Neuronal stem cell (in vitro differentiated cells): ENCODE results near the gene SUPT4H1.

Experiments used
- DNase-seq: peaks from one replicate; pipeline ENCODE4 v3.0.0-alpha.2; 2013; ENCODE audit warnings: low spot score
- H2AFZ ChIP-seq: one replicate; pipeline ENCODE4 v1.6.1; 2013; ENCODE audit warnings: mild to moderate bottlenecking, low read length, inconsistent platforms
- H2AK5ac ChIP-seq: 2 replicates; pipeline ENCODE4 v1.6.1; 2013; ENCODE audit warnings: low read depth, mild to moderate bottlenecking, inconsistent platforms, low read length, moderate library complexity, mixed read lengths
- H2BK120ac ChIP-seq: 2 replicates; pipeline ENCODE4 v1.6.1; 2013; ENCODE audit warnings: low read depth, mild to moderate bottlenecking, inconsistent platforms, low read length, moderate library complexity, mixed read lengths
- H2BK12ac ChIP-seq: one replicate; pipeline ENCODE4 v1.6.1; 2013; ENCODE audit warnings: low read length, inconsistent platforms
- H2BK15ac ChIP-seq: 2 replicates; pipeline ENCODE4 v1.6.1; 2013; ENCODE audit warnings: mild to moderate bottlenecking, low read length, inconsistent platforms, mixed read lengths
- H2BK5ac ChIP-seq: one replicate; pipeline ENCODE4 v1.6.1; 2013; ENCODE audit warnings: inconsistent platforms, mild to moderate bottlenecking, low read length, moderate library complexity
- H3K14ac ChIP-seq: one replicate; pipeline ENCODE4 v1.6.1; 2013; ENCODE audit warnings: low read length, inconsistent platforms
- H3K18ac ChIP-seq: 2 replicates; pipeline ENCODE4 v1.6.1; 2013; ENCODE audit warnings: low read length, inconsistent platforms
- H3K23ac ChIP-seq: 2 replicates; pipeline ENCODE4 v1.6.1; 2013; ENCODE audit warnings: low read depth, mild to moderate bottlenecking, mixed read lengths, low read length, inconsistent platforms; ENCODE audit not compliant: poor library complexity
- H3K27ac ChIP-seq: replicated peaks from 3 replicates; pipeline ENCODE4 v1.5.1; 2013; ENCODE audit warnings: low read length, inconsistent platforms
- H3K27me3 ChIP-seq, 3 experiments: 2 replicates each; pipeline ENCODE4 v1.6.1; 2013; ENCODE audit warnings: low read length in 3 of 3, mild to moderate bottlenecking in 2 of 3, inconsistent platforms in 1 of 3, low read depth in 1 of 3, mixed read lengths in 1 of 3, moderate library complexity in 1 of 3; ENCODE audit not compliant: control insufficient read depth in 3 of 3, insufficient read depth in 3 of 3
- H3K36me3 ChIP-seq, 2 donors: replicated peaks in 1 of 2; 2 replicates each; pipeline ENCODE4 v1.6.1; 2013; ENCODE audit warnings: low read length in 2 of 2; ENCODE audit not compliant: control insufficient read depth in 2 of 2, insufficient read depth in 2 of 2
- H3K4ac ChIP-seq: 2 replicates; pipeline ENCODE4 v1.6.1; 2013; ENCODE audit warnings: inconsistent platforms, mild to moderate bottlenecking, low read length, moderate library complexity
- H3K4me1 ChIP-seq, 2 donors: 1 replicate in 1 of 2; 2 replicates in 1 of 2; pipeline ENCODE4 v1.6.1; 2013; ENCODE audit warnings: low read length in 2 of 2, low read depth in 1 of 2; ENCODE audit not compliant: control insufficient read depth in 2 of 2, insufficient read depth in 1 of 2
- H3K4me2 ChIP-seq: one replicate; pipeline ENCODE4 v1.6.1; 2013; ENCODE audit warnings: mild to moderate bottlenecking, low read length, inconsistent platforms; ENCODE audit not compliant: insufficient read depth, poor library complexity, severe bottlenecking
- H3K4me3 ChIP-seq, 2 donors: 2 replicates each; pipeline ENCODE4 v1.5.1; 2013; ENCODE audit warnings: low read length in 2 of 2, mild to moderate bottlenecking in 2 of 2, inconsistent platforms in 1 of 2, moderate library complexity in 1 of 2
- H3K79me1 ChIP-seq: one replicate; pipeline ENCODE4 v1.6.1; 2013; ENCODE audit warnings: low read depth, mild to moderate bottlenecking, inconsistent platforms, low read length, moderate library complexity
- H3K9ac ChIP-seq: one replicate; pipeline ENCODE4 v1.6.1; 2013; ENCODE audit warnings: mild to moderate bottlenecking, low read depth, low read length, inconsistent platforms; ENCODE audit not compliant: poor library complexity
- H3K9me3 ChIP-seq, 2 donors: replicated peaks in 1 of 2; 2 replicates each; pipeline versions ENCODE3 to v1.6.1; 2013; ENCODE audit warnings: low read length in 2 of 2, mild to moderate bottlenecking in 2 of 2, inconsistent platforms in 1 of 2, low read depth in 1 of 2, mixed read lengths in 1 of 2, moderate library complexity in 1 of 2; ENCODE audit not compliant: control insufficient read depth in 2 of 2, insufficient read depth in 1 of 2
- H4K8ac ChIP-seq: one replicate; pipeline ENCODE4 v1.6.1; 2013; ENCODE audit warnings: low read depth, mild to moderate bottlenecking, inconsistent platforms, low read length, moderate library complexity
- H4K91ac ChIP-seq: one replicate; pipeline ENCODE4 v1.6.1; 2013; ENCODE audit warnings: low read length, low read depth, mild to moderate bottlenecking, inconsistent platforms; ENCODE audit not compliant: poor library complexity
- WGBS, 2 donors: extraction: QIAGEN DNeasy Blood & Tissue Kit; methylation state at CpG; one replicate each; pipeline ENCODE4 v1.1.7; 2013; ENCODE audit warnings: missing lambda C conversion rate in 2 of 2, mixed read lengths in 1 of 2; ENCODE audit not compliant: insufficient read length in 2 of 2, insufficient replicate concordance in 1 of 2; ENCODE audit errors: extremely low coverage in 2 of 2; 5-methylcytosine and 5-hydroxymethylcytosine counted together

SUPT4H1 gene

DNA sequence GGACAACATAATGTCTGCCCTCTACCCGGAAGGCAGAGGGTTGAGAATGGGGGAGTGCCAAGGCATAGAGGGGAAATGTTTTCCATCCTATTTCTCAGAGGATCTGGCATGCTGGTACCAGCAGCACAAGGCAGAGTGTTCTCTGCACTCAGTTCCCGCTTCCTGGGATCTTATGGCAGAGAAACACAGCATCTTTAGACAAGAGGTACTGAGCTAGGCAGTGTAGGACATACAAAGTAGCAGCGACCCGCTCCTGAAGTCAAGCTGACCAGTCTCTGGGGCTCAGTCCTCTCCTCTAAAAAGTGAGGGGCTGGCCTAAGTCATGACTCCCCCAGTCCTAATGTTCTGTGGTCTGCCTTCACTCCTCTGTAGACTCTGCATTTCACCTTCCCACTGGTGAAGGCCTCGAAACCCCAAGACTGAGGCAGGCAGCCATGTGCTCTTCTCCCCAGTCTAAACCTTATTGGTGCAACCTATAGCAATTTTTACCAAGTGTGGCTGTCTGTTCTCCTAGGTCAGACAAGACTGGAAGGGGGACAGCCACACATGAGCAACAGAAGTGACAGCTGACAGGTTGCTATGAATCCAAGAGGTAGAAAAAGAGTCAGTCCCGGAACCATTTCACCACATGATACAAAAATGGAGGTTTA is 12.1 kb downstream of the SUPT4H1 start:
- Histone ChIP-seq H2AK5ac (peak overlapping the region; percentile 0), H2BK120ac (no peak overlapping the region), H2BK5ac (peak overlapping the region; percentile 15), H2BK15ac (no peak overlapping the region), H2AFZ (peak overlapping the region; percentile 66), H3K18ac (no peak overlapping the region), H3K4me3 (no peak overlapping the region), H3K27ac (no peak overlapping the region), H3K9ac (peak overlapping the region; percentile 7), H3K4me2 (no peak overlapping the region), H4K8ac (no peak overlapping the region), H3K27me3 (no peaks in the 10 kb centered on the region), H4K91ac (no peak overlapping the region), H3K79me1 (no peaks in the 10 kb centered on the region), H3K14ac (no peak overlapping the region), H3K23ac (peak overlapping the region; percentile 62), H2BK12ac (no peak overlapping the region), H3K36me3 (peaks cover 14 to 15% of the 10 kb centered on the region in 2 donors), H3K9me3 (peaks cover 0 to 2% of the 10 kb centered on the region in 2 donors), H3K4ac (no peak overlapping the region), H3K4me1 (peaks cover 8 to 17% of the 10 kb centered on the region in 2 donors)
- WGBS, 2 donors: no CpG with 5 or more reads among the region's 6 CpGs
- no peak for DNase-seq

- WGBS, 2 donors: no CpG with 5 or more reads among the region's 10 CpGs
- Histone ChIP-seq H3K23ac (peak overlapping the region; percentile 62), H3K4me1 (peaks cover 8 to 17% of the 10 kb centered on the region in 2 donors), H2BK5ac (peak overlapping the region; percentile 15), H2AFZ (peak overlapping the region; percentile 66), H2BK15ac (no peak overlapping the region), H2AK5ac (peak overlapping the region; percentile 0), H3K14ac (no peak overlapping the region), H4K8ac (no peak overlapping the region), H3K4me3 (no peak overlapping the region), H3K9me3 (peaks cover 0 to 2% of the 10 kb centered on the region in 2 donors), H2BK120ac (no peak overlapping the region), H3K18ac (peak overlapping the region; percentile 20), H4K91ac (no peak overlapping the region), H3K4me2 (no peak overlapping the region), H3K27ac (peak overlapping the region; percentile 26), H3K79me1 (no peaks in the 10 kb centered on the region), H3K36me3 (peaks cover 6 to 7% of the 10 kb centered on the region in 2 donors), H2BK12ac (peak overlapping the region; percentile 4), H3K4ac (no peak overlapping the region), H3K9ac (no peak overlapping the region), H3K27me3 (no peaks in the 10 kb centered on the region)
- DNase-seq: no peak
Measured at GRCh38 chr17:58338841-58339754, 12.9 kb downstream of the SUPT4H1 start.

- H3K18ac ChIP-seq: peak overlapping the region; percentile 55
- H2BK12ac ChIP-seq: peak overlapping the region; percentile 33
- no peaks in the 10 kb centered on the region for H3K27me3 ChIP-seq
- peaks cover 8 to 17% of the 10 kb centered on the region in 2 donors for H3K4me1 ChIP-seq
- H3K4me2 ChIP-seq: no peak overlapping the region
- no peak overlapping the region for H4K8ac ChIP-seq
- no peak overlapping the region for H3K4ac ChIP-seq
- H2BK15ac ChIP-seq: no peak overlapping the region
- no peak overlapping the region for H3K23ac ChIP-seq
- H2AK5ac ChIP-seq: no peak overlapping the region
- no peak for DNase-seq
- no peak overlapping the region for H2BK120ac ChIP-seq
- no peaks in the 10 kb centered on the region for H3K79me1 ChIP-seq
- no peak overlapping the region for H3K14ac ChIP-seq
- H3K9me3 ChIP-seq: no peaks in the 10 kb centered on the region
- no peak overlapping the region for H3K9ac ChIP-seq
- H2AFZ ChIP-seq: peak overlapping the region; percentile 66
- peak overlapping the region; percentile 4 for H3K27ac ChIP-seq
- H2BK5ac ChIP-seq: no peak overlapping the region
- no peak overlapping the region for H3K4me3 ChIP-seq
- no CpG with 5 or more reads among the region's 3 CpGs for WGBS, 2 donors
- H3K36me3 ChIP-seq: peaks cover 0 to under 1% of the 10 kb centered on the region in 2 donors
- H4K91ac ChIP-seq: no peak overlapping the region
Measured at GRCh38 chr17:58338454-58338840, 13.6 kb downstream of the SUPT4H1 start.
